NCI-H187 treated with DMSO at 0.1 percent for 48 hours (cell line): Measurements from ENCODE around the gene KASH5.
A peak's percentile ranks its signal among the peaks of the same experiment; 100 is the strongest.
"Not testable (repeated sequence)": the region's sequence is repeated elsewhere in the genome, so short reads cannot be mapped to it uniquely, and the experiment has no call there.

Source experiments
- DNase-seq: peaks from one replicate; lab custom pipeline; 2025; lab: John Stamatoyannopoulos, UW

The KASH5 gene

GRCh38 chr19:49362048-49362928, 25.8 kb upstream of the KASH5 start, which contains the start of gene TEAD2:
TEAD2 (minus strand) TSS chr19:49362416; CDS start chr19:49360075, 2,341 bp downstream.
- no peak for DNase-seq

- DNase-seq = no peak
These were observed 25.2 kb upstream of the KASH5 start for GRCh38 chr19:49362929-49363267.

- no peak for DNase-seq
These were observed 24.6 kb upstream of the KASH5 start, which contains the start of gene DKKL1 for GRCh38 chr19:49363268-49364082. DKKL1 (plus strand) TSS chr19:49363877; CDS start chr19:49363999, 122 bp downstream.

- no peak for DNase-seq
These were observed 23.8 kb upstream of the KASH5 start for GRCh38 chr19:49364083-49364737.

GRCh38 chr19:49366110-49366509, 21.9 kb upstream of the KASH5 start:
- DNase-seq = no peak

DNA sequence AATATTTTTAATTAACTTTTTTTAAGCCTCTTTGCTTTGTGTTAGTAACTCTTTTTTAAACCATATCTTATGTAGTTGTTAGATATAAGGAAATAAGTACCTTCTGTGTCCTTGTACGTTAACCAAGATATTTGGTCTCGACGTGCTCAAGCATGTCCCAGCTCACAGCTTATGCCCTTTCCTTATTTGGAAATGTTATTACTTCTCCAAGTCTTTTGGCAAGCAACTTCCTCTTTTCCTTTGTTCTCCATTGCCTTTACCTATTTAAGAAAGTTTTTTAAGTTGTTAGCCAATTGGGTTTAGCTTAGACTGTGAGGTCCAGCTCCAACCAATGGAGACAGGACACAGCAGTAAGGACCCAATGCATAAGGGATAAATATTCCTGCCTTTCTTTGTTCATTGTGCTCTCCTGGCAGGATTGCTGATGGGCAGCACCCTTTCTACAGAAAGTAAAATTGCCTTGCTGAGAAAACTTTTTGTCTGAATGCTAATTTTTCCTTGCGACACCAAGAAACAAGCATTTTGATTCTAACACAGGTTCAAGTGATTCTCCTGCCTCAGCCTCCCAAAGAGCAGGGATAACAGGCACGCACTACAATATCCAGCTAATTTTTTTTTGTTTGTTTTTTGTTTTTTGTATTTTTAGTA, 19.2 kb upstream of the KASH5 start:
- no peak for DNase-seq

DNA sequence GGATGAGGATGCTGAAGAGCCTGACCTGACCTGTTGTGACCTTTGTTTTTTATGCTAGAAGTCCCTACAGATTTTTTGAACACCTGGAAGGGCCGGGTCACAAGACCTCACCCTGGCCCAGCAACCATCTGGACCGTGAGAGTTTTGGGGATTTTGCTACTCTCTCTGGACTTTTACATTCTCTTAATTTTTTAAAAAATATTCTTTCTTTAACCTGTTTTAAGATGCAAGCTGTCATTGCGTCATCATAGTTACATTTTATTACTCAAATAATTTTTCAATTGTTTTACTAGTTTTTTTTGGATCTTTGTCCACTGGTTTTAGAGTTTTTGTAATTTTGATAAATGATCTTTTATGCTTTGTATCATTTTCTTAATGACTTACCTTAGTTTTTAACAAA, 16.9 kb upstream of the KASH5 start:
- no peak for DNase-seq

- DNase-seq = not testable (repeated sequence)
These were observed 14.9 kb upstream of the KASH5 start for GRCh38 chr19:49373174-49373573.

DNA sequence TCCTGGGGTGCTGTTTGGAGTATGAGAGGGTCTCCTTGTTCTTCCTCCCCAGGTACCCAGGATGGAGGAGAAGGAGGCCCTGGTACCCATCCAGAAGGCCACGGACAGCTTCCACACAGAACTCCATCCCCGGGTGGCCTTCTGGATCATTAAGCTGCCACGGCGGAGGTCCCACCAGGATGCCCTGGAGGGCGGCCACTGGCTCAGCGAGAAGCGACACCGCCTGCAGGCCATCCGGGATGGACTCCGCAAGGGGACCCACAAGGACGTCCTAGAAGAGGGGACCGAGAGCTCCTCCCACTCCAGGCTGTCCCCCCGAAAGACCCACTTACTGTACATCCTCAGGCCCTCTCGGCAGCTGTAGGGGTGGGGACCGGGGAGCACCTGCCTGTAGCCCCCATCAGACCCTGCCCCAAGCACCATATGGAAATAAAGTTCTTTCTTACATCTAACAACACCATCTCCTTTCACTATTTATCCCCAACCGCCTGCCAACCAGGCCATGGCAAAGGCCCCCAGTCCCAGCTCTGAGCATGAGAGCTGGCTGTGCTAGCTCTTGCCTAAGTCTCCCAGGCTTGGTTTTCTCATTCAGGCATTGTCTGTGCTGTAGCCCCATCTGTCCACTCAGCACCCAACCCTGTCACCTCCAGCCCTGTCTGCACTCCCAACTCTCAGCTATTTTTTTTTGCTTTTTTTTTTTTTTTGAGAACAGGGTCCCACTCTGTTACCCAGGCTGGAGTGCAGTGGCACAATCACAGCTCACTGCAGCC, 13.2 kb upstream of the KASH5 start:
- no peak for DNase-seq

DNA sequence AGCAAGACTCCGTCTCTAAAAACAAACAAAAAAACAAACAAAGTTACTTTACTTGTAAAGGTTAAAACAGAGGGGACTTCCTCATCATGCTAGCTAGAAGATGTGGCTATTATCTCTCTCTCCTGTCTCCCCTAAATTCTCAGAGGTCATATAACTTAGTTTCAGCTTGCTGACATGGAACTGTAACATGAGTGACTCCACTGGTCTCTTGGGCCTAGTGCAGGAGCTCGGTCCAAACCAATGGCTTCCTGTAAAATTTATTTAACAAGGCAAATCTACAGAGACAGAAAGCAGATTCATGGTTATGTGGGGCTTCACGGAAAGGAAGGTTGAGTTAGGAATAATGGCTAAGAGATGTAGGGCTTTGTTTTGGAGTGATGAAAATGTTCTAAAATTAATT, 9.5 kb upstream of the KASH5 start:
- no peak for DNase-seq

- DNase-seq = no peak
These were observed 7.7 kb upstream of the KASH5 start for GRCh38 chr19:49380391-49380790.

GRCh38 chr19:49382639-49383038, 5.4 kb upstream of the KASH5 start:
- no peak for DNase-seq

- no peak for DNase-seq
These were observed 4.5 kb upstream of the KASH5 start for GRCh38 chr19:49383599-49383998.

DNA sequence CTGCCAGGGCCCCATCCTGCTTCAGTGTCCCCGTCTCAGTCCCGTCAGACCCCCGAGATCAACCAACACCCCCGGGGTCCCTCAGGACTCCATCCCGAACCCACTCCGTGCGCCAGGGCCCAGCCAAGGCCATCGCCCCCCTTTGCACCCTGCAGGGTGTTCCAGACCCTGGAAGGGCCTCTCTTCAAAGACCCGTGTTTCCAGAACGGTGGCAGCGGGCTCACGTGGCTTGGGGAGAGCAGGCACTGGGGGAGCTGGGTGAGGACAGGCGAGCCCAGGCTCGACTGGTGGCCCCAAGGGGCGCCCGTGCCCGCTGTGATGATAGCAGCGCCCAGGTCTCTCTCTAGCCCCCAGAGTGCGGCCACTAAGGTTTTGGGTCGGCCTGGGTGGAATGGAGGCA, 1.4 kb downstream of the KASH5 start:
- no peak for DNase-seq

DNA sequence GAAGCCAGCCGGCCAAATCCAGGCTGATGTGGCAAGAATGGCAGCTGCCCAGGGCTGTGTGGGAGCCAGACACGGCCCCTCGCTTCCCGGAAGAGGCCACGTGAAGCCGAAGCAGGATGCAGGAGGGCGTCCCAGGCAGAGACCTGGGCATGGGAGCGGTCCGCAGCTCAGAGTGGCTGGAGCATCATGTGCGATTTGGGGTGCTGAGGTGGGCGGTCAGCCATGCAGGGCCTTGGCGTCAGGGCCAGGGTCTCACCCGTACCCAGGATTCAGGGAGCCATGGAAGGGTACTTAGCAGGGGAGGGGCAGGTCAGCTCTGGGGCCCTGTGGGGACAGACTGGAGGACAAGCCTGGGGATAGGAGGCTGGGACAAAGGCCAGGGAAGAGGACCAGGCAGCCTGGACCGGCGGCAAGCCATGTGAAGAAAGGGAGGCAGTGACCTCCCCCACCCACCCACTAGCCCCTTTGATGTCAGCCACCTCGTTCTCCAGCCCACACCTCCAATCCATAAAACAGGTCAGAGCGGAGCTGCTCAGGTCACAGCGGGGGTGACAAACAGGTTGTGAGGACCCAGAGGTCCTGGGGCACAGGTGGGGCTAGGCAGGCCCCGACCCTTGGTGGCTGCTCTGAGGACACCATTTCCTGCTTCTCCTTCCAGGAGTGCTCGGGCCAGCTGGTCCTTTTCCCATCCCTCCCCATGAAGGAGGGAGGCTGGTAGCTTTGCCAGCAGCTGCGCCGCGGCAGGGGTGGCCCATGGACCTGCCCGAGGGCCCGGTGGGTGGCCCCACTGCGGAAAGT, 2.3 kb downstream of the KASH5 start:
- no peak for DNase-seq

DNA sequence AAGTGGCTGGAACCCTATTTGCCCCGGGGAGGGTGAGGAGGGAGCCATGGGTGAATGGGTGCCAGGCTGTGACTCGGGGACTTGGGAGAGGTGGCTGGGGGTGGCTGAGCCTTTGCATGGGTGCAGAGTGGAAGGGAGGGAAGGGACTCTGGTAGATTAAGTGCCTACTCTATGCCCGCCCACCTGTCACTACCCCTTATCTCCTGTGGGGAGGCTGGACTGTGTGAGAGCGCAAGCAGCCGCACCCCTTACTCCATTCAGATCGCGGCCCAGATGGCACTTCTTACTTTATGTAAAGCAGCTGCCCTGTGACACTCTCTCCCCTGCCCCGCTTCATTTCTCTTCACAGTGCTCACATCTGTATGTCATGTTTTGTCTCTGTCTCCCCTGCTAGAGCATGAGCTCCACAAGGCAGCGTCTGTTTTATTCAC, 2.9 kb downstream of the KASH5 start:
- DNase-seq = no peak

DNA sequence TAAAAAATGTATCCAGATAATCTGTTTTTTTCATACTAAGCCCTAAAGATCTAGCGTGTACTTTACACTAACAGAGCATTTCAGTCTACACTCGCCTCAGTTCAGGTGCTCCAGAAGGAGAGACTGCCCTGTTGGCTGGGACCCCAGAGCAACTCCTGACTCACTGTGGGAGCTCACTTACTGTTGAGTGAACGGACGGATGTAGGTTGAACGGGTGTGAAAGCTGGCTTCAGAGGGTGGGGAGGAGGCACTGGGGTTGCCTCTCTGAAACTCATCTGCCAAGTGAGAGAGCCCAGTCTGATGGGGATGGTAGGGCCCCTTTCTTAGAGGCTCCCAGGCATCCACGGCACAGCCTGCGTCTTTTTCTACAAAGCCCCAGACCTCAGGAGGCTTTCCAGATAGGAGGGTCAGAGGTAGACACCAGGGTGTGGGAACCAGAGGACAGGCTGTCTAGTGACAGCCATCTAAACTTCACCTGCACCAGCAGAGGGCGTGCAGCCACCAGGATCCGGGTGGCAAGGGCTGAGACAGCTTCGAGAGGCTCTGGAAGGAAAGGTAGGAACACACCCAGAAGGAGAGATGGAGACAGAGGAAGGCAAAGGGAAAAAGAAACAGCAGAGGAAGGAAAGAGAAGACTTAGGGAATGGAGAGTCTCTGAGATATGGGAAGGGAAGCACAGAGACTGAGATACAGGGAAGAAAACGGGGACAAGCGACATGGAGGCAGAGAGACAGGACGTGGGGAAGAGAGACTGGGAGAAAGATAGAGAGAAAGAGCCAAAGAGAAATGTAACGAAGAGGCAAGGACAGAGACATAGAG, 3.7 kb downstream of the KASH5 start:
- DNase-seq = peak; percentile 74

DNA sequence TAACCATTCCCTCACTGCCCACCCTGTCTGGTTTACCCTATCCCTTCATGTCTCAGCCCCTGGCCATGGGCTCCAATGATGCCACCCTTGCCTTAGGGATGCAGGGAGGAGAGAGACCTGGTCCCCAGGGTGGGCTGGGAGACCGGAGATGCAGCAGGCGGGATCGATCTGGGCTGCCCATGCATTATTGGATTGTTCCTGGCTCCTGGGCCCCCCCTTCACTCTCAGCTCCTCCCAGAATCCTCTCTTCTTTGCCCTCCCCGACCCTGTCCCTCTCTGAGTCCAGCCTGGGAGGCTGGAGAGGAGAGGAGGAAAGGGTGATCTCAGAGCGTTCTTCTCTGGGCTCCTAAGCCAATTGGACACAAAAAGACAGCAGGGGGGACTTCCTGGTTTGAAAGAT, 5.8 kb downstream of the KASH5 start:
- no peak for DNase-seq

- no peak for DNase-seq
These were observed 7.7 kb downstream of the KASH5 start for GRCh38 chr19:49395581-49396407.
